Gastrocnemius medialis (tissue), 4 donors: Measurements from ENCODE around the gene ETAA1. TPM values are rescaled to one million over a fixed set of nuclear protein-coding genes. Genes with fewer than 3 reads are reported as not detected.

ENCODE experiments used
- ATAC-seq, 2 donors: fragments of 150-250 bp; one replicate each; pipeline ENCODE4 v1.9.1; 2016
- DNase-seq, 2 donors: peaks; one replicate each; pipeline ENCODE4 v3.0.0-alpha.2; 2019
- H3K27ac ChIP-seq, 4 donors: fragments of 200-600 bp; sonication (generic); 1 replicate in 1 of 4; 2 replicates in 3 of 4; pipeline ENCODE4 v1.5.1; 2016 to 2018; ENCODE audit warnings: mild to moderate bottlenecking in 2 of 4, moderate library complexity in 1 of 4
- H3K27me3 ChIP-seq, 3 donors: fragments of 200-600 bp; sonication (generic) in 2 of 3; 1 replicate in 1 of 3; 2 replicates in 2 of 3; pipeline versions ENCODE4 v1.5.1 to v1.6.0; 2016 to 2019; ENCODE audit warnings: mild to moderate bottlenecking in 1 of 3, moderate library complexity in 1 of 3
- H3K36me3 ChIP-seq, 2 donors: fragments of 200-600 bp; sonication (generic) in 1 of 2; one replicate each; pipeline ENCODE4 v1.5.1; 2017 to 2018
- H3K4me1 ChIP-seq, 2 donors: fragments of 200-600 bp; sonication (generic) in 1 of 2; one replicate each; pipeline ENCODE4 v1.5.1; 2016 to 2017; ENCODE audit warnings: mild to moderate bottlenecking in 2 of 2
- H3K4me3 ChIP-seq, 4 donors: fragments of 200-600 bp; sonication (generic) in 3 of 4; 1 replicate in 1 of 4; 2 replicates in 3 of 4; pipeline ENCODE4 v1.5.1; 2016 to 2019; ENCODE audit warnings: mild to moderate bottlenecking in 2 of 4
- H3K9me3 ChIP-seq, 3 donors: fragments of 200-600 bp; sonication (generic) in 2 of 3; 1 replicate in 1 of 3; 2 replicates in 2 of 3; pipeline ENCODE4 v1.5.1; 2016 to 2019
- POLR2A ChIP-seq, 2 donors: fragments of 450-650 bp; IDR thresholded peaks; one replicate each; pipeline ENCODE4 v1.6.1; 2017; ENCODE audit warnings: antibody characterized with exemption in 2 of 2, mild to moderate bottlenecking in 2 of 2, moderate library complexity in 2 of 2
- in situ Hi-C, 4 donors: fragments of 200-750 bp; cut with MboI; loops; one replicate each; pipeline versions ENCODE4 v1.15.0 to v1.8.0; 2017; ENCODE audit warnings: low sequenced_read_pairs in 4 of 4
- intact Hi-C: fragments of 100-400 bp; cut with DNase I; formaldehyde crosslinking; loops from one replicate; pipeline ENCODE4 v1.15.1; 2023; ENCODE audit warnings: low total_unique reads
- total RNA-seq, 4 donors: library from RNA; depleted of rRNA; stranded (reverse); fragments of >200 nt; gene quantifications; one replicate each; pipeline versions ENCODE4 v1.1.0 to v1.2.3, GENCODE V29; 2016
- TF ChIP-seq, protein P1 (sequence below), 5 experiments: fragments of 450-650 bp in 3 of 5; fragments of 200-600 bp in 2 of 5; sonication (generic) in 2 of 5; IDR thresholded peaks in 4 of 5; conservative IDR thresholded peaks in 1 of 5; 1 replicate in 4 of 5; 2 replicates in 1 of 5; pipeline ENCODE4 v1.5.1; 2016 to 2019; ENCODE audit warnings: antibody characterized with exemption in 5 of 5, mild to moderate bottlenecking in 3 of 5, moderate library complexity in 3 of 5

ETAA1 gene
- total RNA-seq, 4 donors from 2014 or later = 4.1 to 7.8 (median 4.9) TPM

DNA sequence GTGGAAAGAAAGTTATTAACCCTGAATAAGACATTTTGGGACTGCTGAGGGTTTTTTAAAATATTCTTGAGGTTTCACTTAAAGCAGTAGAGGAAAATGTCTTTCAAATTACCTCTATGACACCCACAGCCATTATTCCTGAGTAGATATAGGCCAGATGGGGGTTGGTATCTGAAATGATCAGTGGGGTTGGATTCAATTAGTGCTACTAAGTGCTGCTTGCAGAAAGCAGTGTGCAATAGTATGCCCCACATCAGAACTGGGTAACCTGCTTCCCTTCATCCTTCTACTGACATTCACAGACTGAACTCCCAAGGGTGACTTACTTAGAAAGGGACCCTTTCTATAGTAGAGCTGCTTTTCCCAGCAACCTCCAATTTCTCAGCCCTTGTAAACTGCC, 7.3 kb upstream of the ETAA1 start:
- in situ Hi-C loops = no loop called here
- no peaks in the 10 kb centered on the region for H3K9me3 ChIP-seq
- no peak for ATAC-seq

DNA sequence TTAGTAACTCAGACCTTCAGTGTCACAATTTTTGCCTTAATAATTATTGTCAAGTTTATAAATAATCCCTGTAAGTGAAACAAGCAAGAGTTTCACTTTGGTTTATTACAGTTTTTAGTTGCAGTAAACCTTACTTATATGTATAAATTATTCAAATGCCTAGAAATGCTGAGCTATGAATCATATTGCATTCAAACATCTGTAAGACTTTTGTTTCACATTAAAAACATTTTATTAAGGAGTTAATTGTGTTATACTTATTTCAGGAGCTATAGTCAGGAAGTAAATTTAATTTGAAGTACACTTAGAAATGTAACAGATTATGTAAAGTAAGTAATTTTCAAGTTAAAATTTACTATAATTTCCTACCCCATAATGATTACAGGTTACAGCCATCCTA, 3.9 kb upstream of the ETAA1 start:
- H3K36me3 ChIP-seq = no peaks in the 10 kb centered on the region
- in situ Hi-C loops (no loop called here), intact Hi-C loops (no loop called here)
- no peak for ATAC-seq
- no peaks in the 10 kb centered on the region for H3K4me1 ChIP-seq
- H3K27ac ChIP-seq = no peak overlapping the region
- no peak overlapping the region for H3K4me3 ChIP-seq
- no peaks in the 10 kb centered on the region for H3K27me3 ChIP-seq
- no peak for DNase-seq
- no peak for TF ChIP-seq POLR2A (IDR thresholded peaks at IDR 0.05)
- TF ChIP-seq, protein P1, sequence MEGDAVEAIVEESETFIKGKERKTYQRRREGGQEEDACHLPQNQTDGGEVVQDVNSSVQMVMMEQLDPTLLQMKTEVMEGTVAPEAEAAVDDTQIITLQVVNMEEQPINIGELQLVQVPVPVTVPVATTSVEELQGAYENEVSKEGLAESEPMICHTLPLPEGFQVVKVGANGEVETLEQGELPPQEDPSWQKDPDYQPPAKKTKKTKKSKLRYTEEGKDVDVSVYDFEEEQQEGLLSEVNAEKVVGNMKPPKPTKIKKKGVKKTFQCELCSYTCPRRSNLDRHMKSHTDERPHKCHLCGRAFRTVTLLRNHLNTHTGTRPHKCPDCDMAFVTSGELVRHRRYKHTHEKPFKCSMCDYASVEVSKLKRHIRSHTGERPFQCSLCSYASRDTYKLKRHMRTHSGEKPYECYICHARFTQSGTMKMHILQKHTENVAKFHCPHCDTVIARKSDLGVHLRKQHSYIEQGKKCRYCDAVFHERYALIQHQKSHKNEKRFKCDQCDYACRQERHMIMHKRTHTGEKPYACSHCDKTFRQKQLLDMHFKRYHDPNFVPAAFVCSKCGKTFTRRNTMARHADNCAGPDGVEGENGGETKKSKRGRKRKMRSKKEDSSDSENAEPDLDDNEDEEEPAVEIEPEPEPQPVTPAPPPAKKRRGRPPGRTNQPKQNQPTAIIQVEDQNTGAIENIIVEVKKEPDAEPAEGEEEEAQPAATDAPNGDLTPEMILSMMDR (IDR thresholded peaks at IDR 0.05 in 4 of 5, conservative IDR thresholded peaks at IDR 0.05 in 1 of 5) = no peak
- no peaks in the 10 kb centered on the region for H3K9me3 ChIP-seq

More for the DNA sequence above, 7.3 kb upstream of the ETAA1 start:
- Histone ChIP-seq H3K27ac (no peak overlapping the region), H3K4me1 (no peaks in the 10 kb centered on the region), H3K27me3 (no peaks in the 10 kb centered on the region), H3K4me3 (no peak overlapping the region), H3K36me3 (no peaks in the 10 kb centered on the region)
- intact Hi-C loops = no loop called here
- DNase-seq = no peak
- TF ChIP-seq, protein P1 (IDR thresholded peaks at IDR 0.05 in 4 of 5, conservative IDR thresholded peaks at IDR 0.05 in 1 of 5) = no peak
- TF ChIP-seq POLR2A (IDR thresholded peaks at IDR 0.05) = no peak

DNA sequence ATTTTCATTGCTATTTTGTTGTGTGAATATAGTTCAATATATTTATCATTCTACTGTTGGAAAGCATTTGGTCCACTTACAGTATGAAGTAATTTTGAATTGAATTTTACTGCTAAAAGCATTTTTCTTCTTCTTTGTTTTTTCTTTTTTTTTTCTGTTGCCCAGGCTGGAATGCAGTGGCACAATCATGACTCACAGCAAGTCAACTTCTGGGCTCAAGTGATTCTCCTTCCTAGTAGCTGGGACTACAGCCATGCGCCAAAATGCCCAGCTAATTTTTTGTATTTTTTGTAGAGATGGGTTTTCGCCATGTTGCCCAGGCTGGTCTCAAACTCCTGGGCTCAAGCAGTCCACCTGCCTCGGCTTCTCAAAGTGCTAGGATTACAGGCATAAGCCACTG, 2.4 kb upstream of the ETAA1 start:
- no peak for ATAC-seq
- DNase-seq = no peak
- Histone ChIP-seq H3K4me3 (no peak overlapping the region), H3K4me1 (no peaks in the 10 kb centered on the region), H3K9me3 (no peaks in the 10 kb centered on the region), H3K36me3 (no peaks in the 10 kb centered on the region), H3K27me3 (no peaks in the 10 kb centered on the region), H3K27ac (no peak overlapping the region)
- intact Hi-C loops = loop anchor here (5.0 kb wide), 4 partner anchors 68 to 962 kb away; no protein-coding TSS in a partner anchor
- no peak for TF ChIP-seq POLR2A (IDR thresholded peaks at IDR 0.05)
- TF ChIP-seq, protein P1 (IDR thresholded peaks at IDR 0.05 in 4 of 5, conservative IDR thresholded peaks at IDR 0.05 in 1 of 5) = no peak
- in situ Hi-C loops = no loop called here

DNA sequence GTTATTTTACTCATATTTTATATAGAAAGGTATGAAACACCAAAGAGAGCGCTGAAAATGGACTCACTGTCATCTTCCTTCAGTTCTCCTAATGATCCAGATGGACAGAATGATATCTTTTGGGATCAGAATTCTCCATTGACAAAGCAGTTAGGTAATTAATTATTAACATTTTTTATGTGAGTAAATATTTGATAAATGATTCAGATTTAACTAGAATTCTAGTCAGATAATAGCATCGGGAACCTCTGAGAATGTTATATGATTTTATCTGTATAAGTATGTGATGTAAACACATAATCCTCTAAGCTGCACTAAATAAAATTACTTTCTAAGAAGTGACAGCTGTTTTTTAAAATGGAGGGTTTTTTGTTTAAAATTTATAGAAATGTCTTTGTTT, 2.0 kb downstream of the ETAA1 start:
- H3K27ac ChIP-seq = no peak overlapping the region
- DNase-seq (no peak), ATAC-seq (no peak)
- H3K9me3 ChIP-seq = no peaks in the 10 kb centered on the region
- H3K36me3 ChIP-seq = peaks cover 0 to 18% of the 10 kb centered on the region in 2 donors
- no peak for TF ChIP-seq POLR2A (IDR thresholded peaks at IDR 0.05)
- TF ChIP-seq, protein P1 (IDR thresholded peaks at IDR 0.05 in 4 of 5, conservative IDR thresholded peaks at IDR 0.05 in 1 of 5) = no peak
- H3K4me3 ChIP-seq = no peak overlapping the region
- in situ Hi-C loops = no loop called here
- no peaks in the 10 kb centered on the region for H3K4me1 ChIP-seq
- intact Hi-C loops = loop anchor here (5.0 kb wide), 4 partner anchors 63 to 967 kb away; no protein-coding TSS in a partner anchor
- H3K27me3 ChIP-seq = no peaks in the 10 kb centered on the region
